Ishikawa (cell line): Measurements from ENCODE around the gene TBC1D1.

ENCODE experiments used
- CEBPB ChIP-seq: IDR thresholded peaks from 2 replicates; pipeline ENCODE4 v1.6.1; 2012
- CREB1 ChIP-seq: IDR thresholded peaks from 2 replicates; pipeline ENCODE4 v1.6.1; 2012; ENCODE audit warnings: low read depth
- EGR1 ChIP-seq: IDR thresholded peaks from 2 replicates; pipeline ENCODE4 v1.6.1; 2012
- EP300 ChIP-seq: IDR thresholded peaks from 2 replicates; pipeline ENCODE4 v1.6.1; 2012; ENCODE audit warnings: borderline replicate concordance
- FOXM1 ChIP-seq: IDR thresholded peaks from 2 replicates; pipeline ENCODE4 v1.6.1; 2012; ENCODE audit warnings: low read depth, borderline replicate concordance
- MAX ChIP-seq: IDR thresholded peaks from 2 replicates; pipeline ENCODE4 v1.6.1; 2012
- NFIC ChIP-seq: IDR thresholded peaks from 2 replicates; pipeline ENCODE4 v1.6.1; 2012
- RAD21 ChIP-seq: IDR thresholded peaks from 2 replicates; pipeline ENCODE4 v1.6.1; 2012; ENCODE audit warnings: low read depth
- REST ChIP-seq: IDR thresholded peaks from 2 replicates; pipeline ENCODE4 v1.6.1; 2012; ENCODE audit warnings: low read depth, mild to moderate bottlenecking
- TAF1 ChIP-seq: IDR thresholded peaks from 2 replicates; pipeline ENCODE4 v1.6.1; 2012; ENCODE audit warnings: low read depth, mild to moderate bottlenecking
- TCF12 ChIP-seq: IDR thresholded peaks from 2 replicates; pipeline ENCODE4 v1.6.1; 2012; ENCODE audit warnings: low read depth
- TEAD4 ChIP-seq: IDR thresholded peaks from 2 replicates; pipeline ENCODE4 v1.6.1; 2012
- USF1 ChIP-seq: IDR thresholded peaks from 2 replicates; pipeline ENCODE4 v1.6.1; 2012
- YY1 ChIP-seq: IDR thresholded peaks from 2 replicates; pipeline ENCODE4 v1.6.1; 2012; ENCODE audit warnings: low read depth
- ZBTB7A ChIP-seq: IDR thresholded peaks from 2 replicates; pipeline ENCODE4 v1.6.1; 2012; ENCODE audit warnings: low read depth

The TBC1D1 gene

GRCh38 chr4:37934096-37934495 lies 43.2 kb downstream of the TBC1D1 start:
- TF ChIP-seq EP300 = no peak

GRCh38 chr4:37934609-37935008 lies 43.7 kb downstream of the TBC1D1 start:
- TF ChIP-seq NFIC (no peak), EP300 (no peak)

- TF ChIP-seq YY1 (no peak), NFIC (no peak), TCF12 (no peak), REST (no peak), EP300 (no peak), EGR1 (no peak), CEBPB (no peak), USF1 (no peak), ZBTB7A (no peak), TAF1 (no peak)
Observed at GRCh38 chr4:37935026-37935425, 44.1 kb downstream of the TBC1D1 start.

- TF ChIP-seq MAX (no peak), RAD21 (no peak), NFIC (no peak), CREB1 (no peak), YY1 (no peak), EGR1 (no peak), FOXM1 (no peak), EP300 (no peak), TCF12 (no peak), TEAD4 (no peak), USF1 (no peak), CEBPB (no peak), TAF1 (no peak), ZBTB7A (no peak), REST (no peak)
Observed at GRCh38 chr4:37936889-37937498, 46.1 kb downstream of the TBC1D1 start.

GRCh38 chr4:37938208-37938607 lies 47.3 kb downstream of the TBC1D1 start:
- TF ChIP-seq USF1 (no peak), CREB1 (no peak), EP300 (no peak), NFIC (no peak), RAD21 (no peak), TEAD4 (no peak), FOXM1 (no peak), ZBTB7A (no peak), TCF12 (no peak), TAF1 (no peak), EGR1 (no peak), REST (no peak), YY1 (no peak), CEBPB (no peak), MAX (no peak)
